ENCODE data around the gene SLC27A4. TPM values are rescaled to one million over a fixed set of nuclear protein-coding genes. Genes with fewer than 3 reads are reported as not detected.
A peak's percentile ranks its signal among the peaks of the same experiment; 100 is the strongest.

Gene SLC27A4
- total and polyA plus RNA-seq, 2 of the 13 experiments (the other 11 are each of a cell fraction or from before 2014, with no cell fraction given) = 10.6 to 18.8 TPM

DNA sequence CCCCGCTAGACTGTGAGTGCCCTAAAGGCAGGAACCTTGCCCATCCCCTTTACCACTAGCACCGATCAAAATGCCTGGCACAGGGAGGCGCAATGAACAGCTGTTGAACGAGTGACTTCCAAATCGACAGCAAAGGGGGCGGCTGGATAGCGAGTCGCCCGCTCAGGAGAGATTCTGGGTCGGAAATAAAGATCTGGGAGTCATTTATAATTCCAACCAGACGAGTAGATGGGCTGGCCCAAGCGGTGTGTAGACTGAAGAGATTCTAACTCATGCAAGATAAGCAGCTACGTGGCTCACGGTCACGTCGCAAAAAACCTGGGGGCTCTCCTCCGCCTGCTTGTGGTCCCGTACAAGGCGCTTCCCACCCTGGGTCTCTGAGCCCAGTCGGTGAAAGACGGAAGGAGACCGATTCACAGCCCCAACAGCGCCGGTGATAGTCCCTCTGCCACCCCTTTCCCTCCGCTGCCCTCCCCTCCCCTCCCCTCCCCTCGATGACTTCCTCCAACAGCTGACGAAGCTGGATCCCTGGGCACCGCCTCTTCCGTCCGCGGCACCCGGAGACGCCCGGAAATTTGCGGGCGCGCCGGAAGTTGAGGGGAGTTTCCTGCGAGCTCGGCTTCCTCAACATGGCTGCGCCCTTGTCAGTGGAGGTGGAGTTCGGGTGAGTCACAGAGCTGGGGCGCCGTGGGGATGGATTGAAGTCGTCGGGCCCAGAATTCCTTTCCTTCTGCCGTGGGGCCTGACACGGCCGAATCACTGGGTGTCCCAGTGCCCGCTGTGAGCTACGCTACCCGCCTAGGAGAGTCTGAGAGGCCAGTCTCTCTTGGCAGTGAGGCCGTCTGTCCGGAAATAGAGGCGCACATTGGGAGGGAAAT is 30.7 kb downstream of the SLC27A4 start, which contains the start of gene URM1 (continued):
- TF ChIP-seq ZNF30 (CRISPR knock-in tag; IDR thresholded peaks at IDR 0.05) (no peak), RNF2 (conservative IDR thresholded peaks at IDR 0.05; ENCODE audit: low read depth) (no peak), ZNF337 (CRISPR knock-in tag; IDR thresholded peaks at IDR 0.05; ENCODE audit: borderline replicate concordance, low read depth) (no peak), ZNF44 (CRISPR knock-in tag; IDR thresholded peaks at IDR 0.05) (0 out of 2 replicates have a peak, but pooled peaks have one; percentile 9), ZNF615 (CRISPR knock-in tag; IDR thresholded peaks at IDR 0.05; ENCODE audit: borderline replicate concordance) (no peak), ZNF3 (CRISPR knock-in tag; IDR thresholded peaks at IDR 0.05) (peak; percentile 28; the same call in 1 of the 2 replicates), ZNF484 (CRISPR knock-in tag; IDR thresholded peaks at IDR 0.05; ENCODE audit: borderline replicate concordance, low read depth) (no peak), EED (CRISPR knock-in tag; IDR thresholded peaks at IDR 0.05) (no peak)
- TF ChIP-seq, protein P1, sequence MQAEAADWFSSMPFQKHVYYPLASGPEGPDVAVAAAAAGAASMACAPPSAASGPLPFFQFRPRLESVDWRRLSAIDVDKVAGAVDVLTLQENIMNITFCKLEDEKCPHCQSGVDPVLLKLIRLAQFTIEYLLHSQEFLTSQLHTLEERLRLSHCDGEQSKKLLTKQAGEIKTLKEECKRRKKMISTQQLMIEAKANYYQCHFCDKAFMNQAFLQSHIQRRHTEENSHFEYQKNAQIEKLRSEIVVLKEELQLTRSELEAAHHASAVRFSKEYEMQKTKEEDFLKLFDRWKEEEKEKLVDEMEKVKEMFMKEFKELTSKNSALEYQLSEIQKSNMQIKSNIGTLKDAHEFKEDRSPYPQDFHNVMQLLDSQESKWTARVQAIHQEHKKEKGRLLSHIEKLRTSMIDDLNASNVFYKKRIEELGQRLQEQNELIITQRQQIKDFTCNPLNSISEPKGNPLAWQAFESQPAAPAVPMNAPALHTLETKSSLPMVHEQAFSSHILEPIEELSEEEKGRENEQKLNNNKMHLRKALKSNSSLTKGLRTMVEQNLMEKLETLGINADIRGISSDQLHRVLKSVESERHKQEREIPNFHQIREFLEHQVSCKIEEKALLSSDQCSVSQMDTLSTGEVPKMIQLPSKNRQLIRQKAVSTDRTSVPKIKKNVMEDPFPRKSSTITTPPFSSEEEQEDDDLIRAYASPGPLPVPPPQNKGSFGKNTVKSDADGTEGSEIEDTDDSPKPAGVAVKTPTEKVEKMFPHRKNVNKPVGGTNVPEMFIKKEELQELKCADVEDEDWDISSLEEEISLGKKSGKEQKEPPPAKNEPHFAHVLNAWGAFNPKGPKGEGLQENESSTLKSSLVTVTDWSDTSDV (CRISPR knock-in tag; IDR thresholded peaks at IDR 0.05) = peak; percentile 86; the same call in 1 of the 2 replicates
- TF ChIP-seq, protein P2, sequence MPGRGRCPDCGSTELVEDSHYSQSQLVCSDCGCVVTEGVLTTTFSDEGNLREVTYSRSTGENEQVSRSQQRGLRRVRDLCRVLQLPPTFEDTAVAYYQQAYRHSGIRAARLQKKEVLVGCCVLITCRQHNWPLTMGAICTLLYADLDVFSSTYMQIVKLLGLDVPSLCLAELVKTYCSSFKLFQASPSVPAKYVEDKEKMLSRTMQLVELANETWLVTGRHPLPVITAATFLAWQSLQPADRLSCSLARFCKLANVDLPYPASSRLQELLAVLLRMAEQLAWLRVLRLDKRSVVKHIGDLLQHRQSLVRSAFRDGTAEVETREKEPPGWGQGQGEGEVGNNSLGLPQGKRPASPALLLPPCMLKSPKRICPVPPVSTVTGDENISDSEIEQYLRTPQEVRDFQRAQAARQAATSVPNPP (CRISPR knock-in tag; IDR thresholded peaks at IDR 0.05) = 0 out of 2 replicates have a peak, but pooled peaks have one; percentile 24
- TF ChIP-seq, protein P3, sequence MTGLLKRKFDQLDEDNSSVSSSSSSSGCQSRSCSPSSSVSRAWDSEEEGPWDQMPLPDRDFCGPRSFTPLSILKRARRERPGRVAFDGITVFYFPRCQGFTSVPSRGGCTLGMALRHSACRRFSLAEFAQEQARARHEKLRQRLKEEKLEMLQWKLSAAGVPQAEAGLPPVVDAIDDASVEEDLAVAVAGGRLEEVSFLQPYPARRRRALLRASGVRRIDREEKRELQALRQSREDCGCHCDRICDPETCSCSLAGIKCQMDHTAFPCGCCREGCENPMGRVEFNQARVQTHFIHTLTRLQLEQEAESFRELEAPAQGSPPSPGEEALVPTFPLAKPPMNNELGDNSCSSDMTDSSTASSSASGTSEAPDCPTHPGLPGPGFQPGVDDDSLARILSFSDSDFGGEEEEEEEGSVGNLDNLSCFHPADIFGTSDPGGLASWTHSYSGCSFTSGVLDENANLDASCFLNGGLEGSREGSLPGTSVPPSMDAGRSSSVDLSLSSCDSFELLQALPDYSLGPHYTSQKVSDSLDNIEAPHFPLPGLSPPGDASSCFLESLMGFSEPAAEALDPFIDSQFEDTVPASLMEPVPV (CRISPR knock-in tag; IDR thresholded peaks at IDR 0.05) = peak; percentile 56; the same call in 1 of the 2 replicates
- TF ChIP-seq, protein P4, sequence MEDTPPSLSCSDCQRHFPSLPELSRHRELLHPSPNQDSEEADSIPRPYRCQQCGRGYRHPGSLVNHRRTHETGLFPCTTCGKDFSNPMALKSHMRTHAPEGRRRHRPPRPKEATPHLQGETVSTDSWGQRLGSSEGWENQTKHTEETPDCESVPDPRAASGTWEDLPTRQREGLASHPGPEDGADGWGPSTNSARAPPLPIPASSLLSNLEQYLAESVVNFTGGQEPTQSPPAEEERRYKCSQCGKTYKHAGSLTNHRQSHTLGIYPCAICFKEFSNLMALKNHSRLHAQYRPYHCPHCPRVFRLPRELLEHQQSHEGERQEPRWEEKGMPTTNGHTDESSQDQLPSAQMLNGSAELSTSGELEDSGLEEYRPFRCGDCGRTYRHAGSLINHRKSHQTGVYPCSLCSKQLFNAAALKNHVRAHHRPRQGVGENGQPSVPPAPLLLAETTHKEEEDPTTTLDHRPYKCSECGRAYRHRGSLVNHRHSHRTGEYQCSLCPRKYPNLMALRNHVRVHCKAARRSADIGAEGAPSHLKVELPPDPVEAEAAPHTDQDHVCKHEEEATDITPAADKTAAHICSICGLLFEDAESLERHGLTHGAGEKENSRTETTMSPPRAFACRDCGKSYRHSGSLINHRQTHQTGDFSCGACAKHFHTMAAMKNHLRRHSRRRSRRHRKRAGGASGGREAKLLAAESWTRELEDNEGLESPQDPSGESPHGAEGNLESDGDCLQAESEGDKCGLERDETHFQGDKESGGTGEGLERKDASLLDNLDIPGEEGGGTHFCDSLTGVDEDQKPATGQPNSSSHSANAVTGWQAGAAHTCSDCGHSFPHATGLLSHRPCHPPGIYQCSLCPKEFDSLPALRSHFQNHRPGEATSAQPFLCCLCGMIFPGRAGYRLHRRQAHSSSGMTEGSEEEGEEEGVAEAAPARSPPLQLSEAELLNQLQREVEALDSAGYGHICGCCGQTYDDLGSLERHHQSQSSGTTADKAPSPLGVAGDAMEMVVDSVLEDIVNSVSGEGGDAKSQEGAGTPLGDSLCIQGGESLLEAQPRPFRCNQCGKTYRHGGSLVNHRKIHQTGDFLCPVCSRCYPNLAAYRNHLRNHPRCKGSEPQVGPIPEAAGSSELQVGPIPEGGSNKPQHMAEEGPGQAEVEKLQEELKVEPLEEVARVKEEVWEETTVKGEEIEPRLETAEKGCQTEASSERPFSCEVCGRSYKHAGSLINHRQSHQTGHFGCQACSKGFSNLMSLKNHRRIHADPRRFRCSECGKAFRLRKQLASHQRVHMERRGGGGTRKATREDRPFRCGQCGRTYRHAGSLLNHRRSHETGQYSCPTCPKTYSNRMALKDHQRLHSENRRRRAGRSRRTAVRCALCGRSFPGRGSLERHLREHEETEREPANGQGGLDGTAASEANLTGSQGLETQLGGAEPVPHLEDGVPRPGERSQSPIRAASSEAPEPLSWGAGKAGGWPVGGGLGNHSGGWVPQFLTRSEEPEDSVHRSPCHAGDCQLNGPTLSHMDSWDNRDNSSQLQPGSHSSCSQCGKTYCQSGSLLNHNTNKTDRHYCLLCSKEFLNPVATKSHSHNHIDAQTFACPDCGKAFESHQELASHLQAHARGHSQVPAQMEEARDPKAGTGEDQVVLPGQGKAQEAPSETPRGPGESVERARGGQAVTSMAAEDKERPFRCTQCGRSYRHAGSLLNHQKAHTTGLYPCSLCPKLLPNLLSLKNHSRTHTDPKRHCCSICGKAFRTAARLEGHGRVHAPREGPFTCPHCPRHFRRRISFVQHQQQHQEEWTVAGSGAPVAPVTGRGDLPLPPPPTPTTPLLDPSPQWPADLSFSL (CRISPR knock-in tag; IDR thresholded peaks at IDR 0.05) = no peak
